Progenitor cell of endocrine pancreas (in vitro differentiated cells): ENCODE results near the gene MAK. TPM values are rescaled to one million over a fixed set of nuclear protein-coding genes. Genes with fewer than 3 reads are reported as not detected.
"Not testable (repeated sequence)": the region's sequence is repeated elsewhere in the genome, so short reads cannot be mapped to it uniquely, and the experiment has no call there.

ENCODE experiments used
- DNase-seq: peaks from one replicate; pipeline ENCODE4 v3.0.0; 2021; ENCODE audit warnings: low spot score; ENCODE audit not compliant: unreplicated experiment
- H3K27ac Mint-ChIP-seq: 2 replicates; pipeline ENCODE4 v1.8.0; 2021; ENCODE audit warnings: mild to moderate bottlenecking, moderate library complexity, mixed read lengths
- H3K27me3 Mint-ChIP-seq: 2 replicates; pipeline ENCODE4 v1.8.0; 2021; ENCODE audit warnings: mixed read lengths
- H3K36me3 Mint-ChIP-seq: 2 replicates; pipeline ENCODE4 v1.8.0; 2022; ENCODE audit warnings: mixed read lengths; ENCODE audit not compliant: insufficient read depth
- H3K4me1 Mint-ChIP-seq: 2 replicates; pipeline ENCODE4 v1.8.0; 2021; ENCODE audit warnings: low read depth, mixed read lengths
- H3K4me3 Mint-ChIP-seq: 2 replicates; pipeline ENCODE4 v1.8.0; 2021; ENCODE audit warnings: low read depth, mild to moderate bottlenecking, moderate library complexity, mixed read lengths
- H3K9me3 Mint-ChIP-seq: 2 replicates; pipeline ENCODE4 v1.8.0; 2021; ENCODE audit warnings: low read depth, mixed read lengths
- CTCF ChIP-seq: fragments of 200-600 bp; sonication (generic); IDR thresholded peaks from one replicate; pipeline ENCODE4 v1.5.0; 2021; ENCODE audit warnings: antibody characterized with exemption, mild to moderate bottlenecking; ENCODE audit not compliant: unreplicated experiment
- long read RNA-seq: library from polyadenylated mRNA; unstranded; transcript quantifications from one replicate; pipeline ENCODE4 v2.0.0, GENCODE V29; 2020
- total RNA-seq: library from RNA; stranded (reverse); gene quantifications from 2 replicates; pipeline ENCODE4 v1.2.1, GENCODE V29; 2021

The MAK gene, protein sequence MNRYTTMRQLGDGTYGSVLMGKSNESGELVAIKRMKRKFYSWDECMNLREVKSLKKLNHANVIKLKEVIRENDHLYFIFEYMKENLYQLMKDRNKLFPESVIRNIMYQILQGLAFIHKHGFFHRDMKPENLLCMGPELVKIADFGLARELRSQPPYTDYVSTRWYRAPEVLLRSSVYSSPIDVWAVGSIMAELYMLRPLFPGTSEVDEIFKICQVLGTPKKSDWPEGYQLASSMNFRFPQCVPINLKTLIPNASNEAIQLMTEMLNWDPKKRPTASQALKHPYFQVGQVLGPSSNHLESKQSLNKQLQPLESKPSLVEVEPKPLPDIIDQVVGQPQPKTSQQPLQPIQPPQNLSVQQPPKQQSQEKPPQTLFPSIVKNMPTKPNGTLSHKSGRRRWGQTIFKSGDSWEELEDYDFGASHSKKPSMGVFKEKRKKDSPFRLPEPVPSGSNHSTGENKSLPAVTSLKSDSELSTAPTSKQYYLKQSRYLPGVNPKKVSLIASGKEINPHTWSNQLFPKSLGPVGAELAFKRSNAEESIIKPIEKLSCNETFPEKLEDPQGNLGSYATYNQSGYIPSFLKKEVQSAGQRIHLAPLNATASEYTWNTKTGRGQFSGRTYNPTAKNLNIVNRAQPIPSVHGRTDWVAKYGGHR
- total RNA-seq = 1.3 TPM in 2 replicates
- long read RNA-seq, partial matches to known transcripts = 3 of 8 reads
- long read RNA-seq, other reads (novel, unspliced or antisense) = 5 of 8 reads

DNA sequence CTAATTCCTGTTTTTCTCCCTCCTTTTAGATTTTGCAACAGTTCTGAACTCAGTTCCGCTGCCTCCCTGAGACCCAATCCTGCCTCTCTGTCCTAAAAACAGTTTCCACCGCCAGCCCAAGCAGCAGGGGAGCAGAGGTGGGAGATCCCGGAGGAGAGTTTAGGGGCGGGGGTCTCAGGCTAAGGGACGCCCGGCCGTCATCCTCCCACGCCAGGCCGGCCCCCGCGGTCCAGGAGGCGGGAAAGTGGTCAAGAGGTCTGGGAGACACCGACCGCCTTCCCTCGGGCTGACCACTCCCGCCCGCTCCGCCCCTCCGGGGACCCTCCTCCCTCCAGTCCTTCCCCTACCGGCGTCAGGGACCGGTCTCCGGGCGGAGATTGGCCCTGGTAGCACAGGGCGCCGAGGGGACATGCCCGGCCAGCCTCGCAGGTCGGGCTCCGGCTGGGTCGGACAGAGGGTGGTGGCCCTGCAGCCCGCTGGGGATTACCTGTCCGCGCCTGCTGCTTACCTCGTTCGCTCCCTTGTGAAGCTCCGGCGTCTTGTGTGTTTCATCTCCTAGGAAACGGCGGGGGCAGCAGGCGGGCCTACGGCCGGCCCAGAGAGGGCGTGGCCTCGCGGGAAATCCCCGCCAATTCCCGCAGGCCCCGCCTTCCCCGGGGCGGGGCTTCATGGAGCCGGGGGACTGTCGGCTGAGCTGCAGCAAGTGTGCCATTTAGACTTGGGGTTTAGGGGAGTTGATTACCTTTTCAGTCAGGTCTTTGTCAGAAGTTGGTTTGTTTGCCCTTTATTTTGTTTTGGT, at the start of gene MAK:
Gene MAK, minus strand, starts transcription at position 545 of the 799 bp plus-strand sequence. CDS start 7,891 bp downstream, outside the sequence.
- H3K36me3 Mint-ChIP-seq = peaks cover 6% of the 10 kb centered on the region
- H3K27me3 Mint-ChIP-seq = peaks cover 20% of the 10 kb centered on the region
- DNase-seq = peak; percentile 82
- TF ChIP-seq CTCF = no peak
- H3K4me1 Mint-ChIP-seq = peaks cover 12% of the 10 kb centered on the region
- peak within 1 kb of the TSS; percentile 85 for H3K4me3 Mint-ChIP-seq
- peak within 1 kb of the TSS; percentile 89 for H3K27ac Mint-ChIP-seq
- peaks cover 6% of the 10 kb centered on the region for H3K9me3 Mint-ChIP-seq

DNA sequence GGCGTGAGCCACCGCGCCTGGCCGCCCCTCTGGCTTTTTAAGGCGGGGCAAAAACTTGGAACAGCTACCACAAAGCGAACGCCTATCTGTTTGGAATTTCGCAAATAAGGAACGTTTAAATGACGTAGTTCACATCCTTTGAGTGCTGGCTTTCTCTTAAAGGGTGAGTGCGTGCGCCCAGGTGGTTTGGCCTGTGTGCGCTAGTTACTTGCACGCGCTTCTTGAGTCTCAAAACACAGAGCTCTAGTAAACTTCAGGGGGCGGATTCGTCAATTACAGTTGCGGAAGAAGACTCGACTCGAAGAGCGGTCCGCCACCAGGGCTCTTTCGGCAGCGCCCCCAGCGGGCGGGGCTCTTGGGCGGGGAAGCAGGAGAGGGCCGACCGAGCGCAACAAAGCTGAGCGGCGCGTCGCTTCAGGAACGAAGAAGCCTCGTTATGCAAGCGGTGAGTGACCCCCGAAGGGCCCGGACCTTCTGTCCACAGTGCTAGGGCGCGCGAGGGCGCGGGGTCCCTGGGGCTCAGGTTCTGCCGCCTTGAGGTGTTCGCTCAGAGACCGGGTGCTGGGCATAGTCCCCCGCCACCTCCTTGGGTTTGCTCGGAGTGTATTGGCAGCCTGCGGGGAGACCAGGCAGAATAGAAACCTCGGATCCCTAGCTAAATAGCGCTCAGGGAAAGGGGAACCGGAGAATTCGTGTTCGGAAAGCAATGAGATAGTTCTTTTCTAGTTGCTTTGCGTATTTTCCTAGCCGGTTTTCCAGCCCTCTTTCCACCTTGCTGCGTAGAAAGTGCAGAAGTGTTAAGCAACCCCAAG, 48.6 kb upstream of the MAK start, which contains the start of gene SYCP2L:
Gene SYCP2L, plus strand, starts transcription at position 362 of the 812 bp plus-strand sequence. Its CDS starts 75 bp downstream, at position 437.
- peak; percentile 29 for DNase-seq
- Mint-ChIP-seq H3K4me3 (peak within 1 kb of the TSS; percentile 92), H3K27ac (peak within 1 kb of the TSS; percentile 96), H3K36me3 (peaks cover 7% of the 10 kb centered on the region), H3K27me3 (peaks cover 46% of the 10 kb centered on the region), H3K9me3 (peaks cover 10% of the 10 kb centered on the region), H3K4me1 (peaks cover 5% of the 10 kb centered on the region)
- TF ChIP-seq CTCF = peak; percentile 70

GRCh38 chr6:10886365-10886690, 48.0 kb upstream of the MAK start:
- peak overlapping the region; percentile 96 for H3K27ac Mint-ChIP-seq
- H3K27me3 Mint-ChIP-seq = peaks cover 52% of the 10 kb centered on the region
- peaks cover 10% of the 10 kb centered on the region for H3K9me3 Mint-ChIP-seq
- DNase-seq, H3K4me1 Mint-ChIP-seq, H3K36me3 Mint-ChIP-seq: not testable (repeated sequence)
- H3K4me3 Mint-ChIP-seq = peak overlapping the region; percentile 92

DNA sequence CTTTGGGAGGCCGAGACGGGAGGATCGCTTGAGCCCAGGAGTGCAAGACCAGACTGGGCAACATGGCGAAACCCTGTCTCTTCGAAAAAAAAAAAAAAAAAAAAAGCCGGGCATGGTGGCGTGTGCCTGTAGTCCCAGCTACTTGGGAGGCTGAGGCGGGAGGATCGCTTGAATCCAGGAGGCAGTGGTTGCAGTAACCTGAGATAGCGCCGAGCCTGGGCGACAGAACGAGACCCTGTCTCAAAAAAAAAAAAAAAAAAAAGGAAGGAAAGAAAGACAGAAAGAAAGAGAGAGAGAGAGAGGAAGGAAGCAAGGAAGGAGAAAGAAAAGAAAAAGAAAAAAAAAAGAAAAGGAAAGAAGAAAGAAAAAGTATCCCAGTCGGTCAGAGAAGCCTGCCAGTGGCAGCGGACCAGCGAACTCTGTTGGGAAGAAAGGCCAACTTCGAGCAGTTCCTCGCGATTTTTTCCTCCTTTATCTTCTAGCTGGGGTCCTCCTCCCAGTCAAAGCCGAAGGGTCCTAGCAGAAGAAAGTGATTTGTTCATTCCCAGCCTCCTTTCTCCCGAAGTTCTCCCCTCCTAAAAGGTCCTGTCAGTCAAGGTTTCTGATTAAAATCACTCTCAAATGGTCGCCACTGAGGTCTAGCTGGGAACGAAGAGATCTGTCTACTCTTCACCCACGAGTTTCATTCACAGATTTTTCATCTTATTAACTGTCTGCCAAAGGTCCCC, 46.1 kb upstream of the MAK start:
- H3K9me3 Mint-ChIP-seq = no peaks in the 10 kb centered on the region
- TF ChIP-seq CTCF = no peak
- H3K27me3 Mint-ChIP-seq = peaks cover 71% of the 10 kb centered on the region
- peaks cover 6% of the 10 kb centered on the region for H3K4me1 Mint-ChIP-seq
- DNase-seq = no peak
- no peaks in the 10 kb centered on the region for H3K36me3 Mint-ChIP-seq
- no peak overlapping the region for H3K27ac Mint-ChIP-seq
- H3K4me3 Mint-ChIP-seq = no peak overlapping the region
